Right lobe of liver (tissue), 4 donors: ENCODE results near the gene KCNQ1.

ENCODE experiments used
- POLR2A ChIP-seq: fragments of 450-650 bp; IDR thresholded peaks from one replicate; pipeline ENCODE4 v1.6.1; 2017; ENCODE audit warnings: antibody characterized with exemption, mild to moderate bottlenecking
- TF ChIP-seq, protein P1 (sequence below), 4 donors: fragments of 200-600 bp in 3 of 4; fragments of 450-650 bp in 1 of 4; IDR thresholded peaks; one replicate each; pipeline versions ENCODE4 v1.5.1 to v1.8.0; 2016 to 2022; ENCODE audit warnings: antibody characterized with exemption in 4 of 4, mild to moderate bottlenecking in 2 of 4
- donor health status: DM: no; HTN: no; CAD: no.
- donor health status: DM: no; HTN: no; CAD: no.
- donor health status: DM: no; HTN: yes; CAD: no.

DNA sequence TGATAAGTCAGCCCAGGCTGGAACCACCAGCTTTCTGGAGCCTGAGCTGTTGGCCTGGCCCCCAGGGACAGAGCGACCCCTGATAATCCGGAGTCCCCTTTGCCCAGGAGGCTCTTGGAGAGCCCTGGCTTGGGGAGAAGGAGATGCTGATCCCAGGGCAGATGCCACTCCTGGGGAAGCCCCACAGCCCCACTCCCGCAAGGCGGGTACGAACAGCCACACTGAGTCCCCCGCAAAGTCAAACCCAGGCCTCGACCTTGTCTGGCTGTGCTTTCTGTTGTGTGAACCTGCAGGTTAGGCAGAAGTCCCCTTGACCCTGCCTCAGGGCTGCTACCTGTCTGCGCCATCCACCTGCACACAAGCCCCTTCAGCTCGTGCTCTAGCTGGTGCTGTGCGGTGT lies 147.0 kb downstream of the KCNQ1 start:
- TF ChIP-seq, protein P1, sequence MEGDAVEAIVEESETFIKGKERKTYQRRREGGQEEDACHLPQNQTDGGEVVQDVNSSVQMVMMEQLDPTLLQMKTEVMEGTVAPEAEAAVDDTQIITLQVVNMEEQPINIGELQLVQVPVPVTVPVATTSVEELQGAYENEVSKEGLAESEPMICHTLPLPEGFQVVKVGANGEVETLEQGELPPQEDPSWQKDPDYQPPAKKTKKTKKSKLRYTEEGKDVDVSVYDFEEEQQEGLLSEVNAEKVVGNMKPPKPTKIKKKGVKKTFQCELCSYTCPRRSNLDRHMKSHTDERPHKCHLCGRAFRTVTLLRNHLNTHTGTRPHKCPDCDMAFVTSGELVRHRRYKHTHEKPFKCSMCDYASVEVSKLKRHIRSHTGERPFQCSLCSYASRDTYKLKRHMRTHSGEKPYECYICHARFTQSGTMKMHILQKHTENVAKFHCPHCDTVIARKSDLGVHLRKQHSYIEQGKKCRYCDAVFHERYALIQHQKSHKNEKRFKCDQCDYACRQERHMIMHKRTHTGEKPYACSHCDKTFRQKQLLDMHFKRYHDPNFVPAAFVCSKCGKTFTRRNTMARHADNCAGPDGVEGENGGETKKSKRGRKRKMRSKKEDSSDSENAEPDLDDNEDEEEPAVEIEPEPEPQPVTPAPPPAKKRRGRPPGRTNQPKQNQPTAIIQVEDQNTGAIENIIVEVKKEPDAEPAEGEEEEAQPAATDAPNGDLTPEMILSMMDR (IDR thresholded peaks at IDR 0.05) = no peak
- no peak for TF ChIP-seq POLR2A
